NCI-H82 treated with DMSO at 0.1 percent for 48 hours (cell line): ENCODE data around the gene NCOA1.

Source experiments
- DNase-seq: peaks from one replicate; lab custom pipeline; 2025; ENCODE audit not compliant: unreplicated experiment; lab: John Stamatoyannopoulos, UW

NCOA1 gene

GRCh38 chr2:24501813-24502212 is 10.8 kb downstream of the NCOA1 start:
- DNase-seq: no peak

- DNase-seq: no peak
These were observed 14.7 kb downstream of the NCOA1 start for GRCh38 chr2:24505534-24506275.

GRCh38 chr2:24507549-24507948 is 16.5 kb downstream of the NCOA1 start:
- DNase-seq: no peak

- no peak for DNase-seq
These were observed 17.8 kb downstream of the NCOA1 start for GRCh38 chr2:24508878-24509277.

- DNase-seq: no peak
These were observed 18.4 kb downstream of the NCOA1 start for GRCh38 chr2:24509425-24509824.

- no peak for DNase-seq
These were observed 18.8 kb downstream of the NCOA1 start for GRCh38 chr2:24509840-24510239.

- no peak for DNase-seq
These were observed 19.7 kb downstream of the NCOA1 start for GRCh38 chr2:24510771-24511170.

- DNase-seq: no peak
These were observed 20.1 kb downstream of the NCOA1 start for GRCh38 chr2:24511198-24511597.

- no peak for DNase-seq
These were observed 20.8 kb downstream of the NCOA1 start for GRCh38 chr2:24511894-24512293.

GRCh38 chr2:24512404-24512803 is 21.4 kb downstream of the NCOA1 start:
- DNase-seq: no peak

GRCh38 chr2:24512831-24513230 is 21.8 kb downstream of the NCOA1 start:
- no peak for DNase-seq

- DNase-seq: no peak
These were observed 22.4 kb downstream of the NCOA1 start for GRCh38 chr2:24513281-24514071.

GRCh38 chr2:24514820-24515219 is 23.8 kb downstream of the NCOA1 start:
- DNase-seq: no peak

GRCh38 chr2:24515335-24515734 is 24.3 kb downstream of the NCOA1 start:
- DNase-seq: no peak

GRCh38 chr2:24515831-24516230 is 24.8 kb downstream of the NCOA1 start:
- no peak for DNase-seq

- no peak for DNase-seq
These were observed 26.2 kb downstream of the NCOA1 start for GRCh38 chr2:24517247-24517646.

- no peak for DNase-seq
These were observed 29.1 kb downstream of the NCOA1 start for GRCh38 chr2:24520175-24520574.

- DNase-seq: no peak
These were observed 30.3 kb downstream of the NCOA1 start for GRCh38 chr2:24521162-24521857.

GRCh38 chr2:24521975-24522639 is 31.1 kb downstream of the NCOA1 start:
- DNase-seq: no peak

- no peak for DNase-seq
These were observed 36.5 kb downstream of the NCOA1 start for GRCh38 chr2:24527536-24527935.

- DNase-seq: no peak
These were observed 39.7 kb downstream of the NCOA1 start for GRCh38 chr2:24530796-24531195.
